T-helper 2 cell treated with Interferon-gamma antibody and Interleukin-4, amounts not matched to agents 100 ng/mL and 5 ng/mL, for 36 hours (primary cell): ENCODE results near the gene GNAO1. TPM values are rescaled to one million over a fixed set of nuclear protein-coding genes. Genes with fewer than 3 reads are reported as not detected.

Experiments
- intact Hi-C: fragments of 100-400 bp; cut with micrococcal nuclease; formaldehyde crosslinking; loops from one replicate; pipeline ENCODE4 v1.15.1; 2023
- total RNA-seq: library from RNA; stranded (reverse); gene quantifications from 2 replicates; pipeline ENCODE4 v1.2.3, GENCODE V29; 2022

Gene GNAO1
- total RNA-seq, 1 donor from 2014 or later, result 2.1 TPM

GRCh38 chr16:56345406-56346050 is 154.2 kb downstream of the GNAO1 start:
- intact Hi-C loops, result no loop called here

- intact Hi-C loops, result no loop called here
Measured at GRCh38 chr16:56346131-56346890, 155.0 kb downstream of the GNAO1 start.

- intact Hi-C loops, result no loop called here
Measured at GRCh38 chr16:56347166-56347565, 155.9 kb downstream of the GNAO1 start.

- intact Hi-C loops, result no loop called here
Measured at GRCh38 chr16:56347670-56348069, 156.4 kb downstream of the GNAO1 start.

GRCh38 chr16:56348168-56349085 is 157.1 kb downstream of the GNAO1 start:
- intact Hi-C loops, result no loop called here

- intact Hi-C loops, result no loop called here
Measured at GRCh38 chr16:56349086-56349415, 157.8 kb downstream of the GNAO1 start.

GRCh38 chr16:56349711-56350161 is 158.4 kb downstream of the GNAO1 start:
- intact Hi-C loops, result no loop called here

- intact Hi-C loops, result no loop called here
Measured at GRCh38 chr16:56350491-56351405, 159.5 kb downstream of the GNAO1 start.

GRCh38 chr16:56351481-56351880 is 160.2 kb downstream of the GNAO1 start:
- intact Hi-C loops, result no loop called here

GRCh38 chr16:56352351-56353053 is 161.2 kb downstream of the GNAO1 start:
- intact Hi-C loops, result no loop called here

- intact Hi-C loops, result no loop called here
Measured at GRCh38 chr16:56353054-56353921, 162.0 kb downstream of the GNAO1 start.

GRCh38 chr16:56354016-56354415 is 162.7 kb downstream of the GNAO1 start:
- intact Hi-C loops, result no loop called here

GRCh38 chr16:56354746-56355145 is 163.5 kb downstream of the GNAO1 start:
- intact Hi-C loops, result no loop called here

GRCh38 chr16:56355221-56355620 is 163.9 kb downstream of the GNAO1 start:
- intact Hi-C loops, result no loop called here

- intact Hi-C loops, result loop anchor here (1.0 to 2.0 kb wide), 4 partner anchors 69 to 346 kb away; partner anchors contain the start of genes AMFR, NUDT21 and OGFOD1
Measured at GRCh38 chr16:56355786-56356275, 164.5 kb downstream of the GNAO1 start.

GRCh38 chr16:56356276-56357240 is 165.3 kb downstream of the GNAO1 start:
- intact Hi-C loops, result loop anchor here (1.0 to 2.0 kb wide), 4 partner anchors 69 to 346 kb away; partner anchors contain the start of genes AMFR, NUDT21 and OGFOD1

- intact Hi-C loops, result loop anchor here (2.0 kb wide), 1 partner anchor 155 kb away; no protein-coding TSS in a partner anchor
Measured at GRCh38 chr16:56357241-56357764, 166.0 kb downstream of the GNAO1 start.
